Activated CD8-positive, alpha-beta T cell treated with anti-CD3 and anti-CD28 coated beads for 36 hours (primary cell): ENCODE data around the gene DMRTB1. TPM values are rescaled to one million over a fixed set of nuclear protein-coding genes. Genes with fewer than 3 reads are reported as not detected.

Source experiments
- ATAC-seq: fragments of 200-7000 bp; cut with Tn5 transposase; one replicate; pipeline ENCODE4 v1.10.0; 2021; ENCODE audit warnings: mild to moderate bottlenecking, moderate library complexity
- CTCF ChIA-PET: fragments of 350-600 bp; sonication (Branson Sonifier 250); formaldehyde crosslinking; loops from one replicate; lab custom pipeline; 2021; ENCODE audit warnings: antibody characterized with exemption; lab: Charles Lee
- POLR2A ChIA-PET: fragments of 350-600 bp; sonication (Branson Sonifier 250); formaldehyde crosslinking; loops from one replicate; lab custom pipeline; 2021; ENCODE audit warnings: antibody characterized with exemption; lab: Charles Lee
- DNase-seq: peaks from one replicate; pipeline ENCODE4 v3.0.0-alpha.2; 2020
- H3K27ac Mint-ChIP-seq: one replicate; pipeline ENCODE4 v1.8.0; 2021; ENCODE audit warnings: mild to moderate bottlenecking, mixed read lengths
- H3K27me3 Mint-ChIP-seq: one replicate; pipeline ENCODE4 v1.8.0; 2021; ENCODE audit warnings: mixed read lengths
- H3K36me3 Mint-ChIP-seq: one replicate; pipeline ENCODE4 v1.8.0; 2021; ENCODE audit warnings: low read depth, mixed read lengths
- H3K4me1 Mint-ChIP-seq: one replicate; pipeline ENCODE4 v1.8.0; 2021; ENCODE audit warnings: low read depth, mixed read lengths
- H3K4me3 Mint-ChIP-seq: one replicate; pipeline ENCODE4 v1.8.0; 2021; ENCODE audit warnings: mild to moderate bottlenecking, moderate library complexity, mixed read lengths
- H3K9me3 Mint-ChIP-seq: one replicate; pipeline ENCODE4 v1.8.0; 2021; ENCODE audit warnings: mixed read lengths
- CTCF ChIP-seq: fragments of 200-600 bp; IDR thresholded peaks from one replicate; pipeline ENCODE4 v1.8.0; 2022; ENCODE audit warnings: antibody characterized with exemption, mild to moderate bottlenecking
- intact Hi-C: fragments of 100-400 bp; cut with micrococcal nuclease; formaldehyde crosslinking; loops from one replicate; pipeline ENCODE4 v1.10.0; 2022
- total RNA-seq, 2 experiments: library from RNA; stranded (reverse); gene quantifications; one replicate each; pipeline ENCODE4 v1.2.3, GENCODE V29; 2021

The DMRTB1 gene
- total RNA-seq: not detected

- Mint-ChIP-seq H3K27me3 (no peaks in the 10 kb centered on the region), H3K27ac (no peak within 1 kb of the TSS), H3K9me3 (no peaks in the 10 kb centered on the region), H3K4me1 (no peaks in the 10 kb centered on the region), H3K36me3 (no peaks in the 10 kb centered on the region), H3K4me3 (no peak within 1 kb of the TSS)
- ATAC-seq (no peak), DNase-seq (no peak)
- ChIA-PET CTCF (interaction anchor here (1.0 to 1.2 kb wide), 3 partner anchors 10 to 66 kb away, joined by 3 to 4 read pairs (median 3); no protein-coding TSS in a partner anchor), POLR2A (no interaction called here)
- no peak for TF ChIP-seq CTCF
- intact Hi-C loops: no loop called here
These were observed at the start of gene DMRTB1 for GRCh38 chr1:53459321-53460175. Gene DMRTB1 (plus strand): TSS chr1:53459399. CDS start chr1:53459454, 55 bp downstream.

- Mint-ChIP-seq H3K27me3 (no peaks in the 10 kb centered on the region), H3K36me3 (no peaks in the 10 kb centered on the region), H3K4me1 (peaks cover 55% of the 10 kb centered on the region), H3K4me3 (no peak overlapping the region), H3K27ac (peak overlapping the region; percentile 73), H3K9me3 (no peaks in the 10 kb centered on the region)
- no peak for DNase-seq
- ChIA-PET POLR2A (interaction anchor here (0.9 to 1.2 kb wide), 2 partner anchors 83 to 84 kb away, joined by 3 read pairs; no protein-coding TSS in a partner anchor), CTCF (interaction anchor here (0.9 to 9.5 kb wide), 2 partner anchors 16 to 34 kb away, joined by 4 to 60 read pairs; no protein-coding TSS in a partner anchor)
- TF ChIP-seq CTCF: no peak
- intact Hi-C loops: no loop called here
- no peak for ATAC-seq
These were observed 49.5 kb upstream of the DMRTB1 start for GRCh38 chr1:53409695-53410094.

GRCh38 chr1:53410100-53410541 is 49.1 kb upstream of the DMRTB1 start:
- no peak for TF ChIP-seq CTCF
- H3K27me3 Mint-ChIP-seq: no peaks in the 10 kb centered on the region
- H3K4me1 Mint-ChIP-seq: peaks cover 56% of the 10 kb centered on the region
- peak overlapping the region; percentile 77 for H3K27ac Mint-ChIP-seq
- ATAC-seq: peak; percentile 32
- intact Hi-C loops: no loop called here
- DNase-seq: peak; percentile 82
- no peaks in the 10 kb centered on the region for H3K9me3 Mint-ChIP-seq
- H3K36me3 Mint-ChIP-seq: no peaks in the 10 kb centered on the region
- CTCF ChIA-PET: interaction anchor here (9.5 kb wide), 1 partner anchor 16 kb away, joined by 60 read pairs; no protein-coding TSS in a partner anchor
- POLR2A ChIA-PET: interaction anchor here (1.2 kb wide), 1 partner anchor 84 kb away, joined by 3 read pairs; no protein-coding TSS in a partner anchor
- H3K4me3 Mint-ChIP-seq: no peak overlapping the region

- ChIA-PET POLR2A (interaction anchor here (1.2 kb wide), 1 partner anchor 84 kb away, joined by 3 read pairs; no protein-coding TSS in a partner anchor), CTCF (interaction anchor here (9.5 kb wide), 1 partner anchor 17 kb away, joined by 60 read pairs; no protein-coding TSS in a partner anchor)
- intact Hi-C loops: no loop called here
- no peak for DNase-seq
- Mint-ChIP-seq H3K4me1 (peaks cover 56% of the 10 kb centered on the region), H3K27ac (peak overlapping the region; percentile 77), H3K27me3 (no peaks in the 10 kb centered on the region), H3K9me3 (no peaks in the 10 kb centered on the region), H3K36me3 (no peaks in the 10 kb centered on the region), H3K4me3 (no peak overlapping the region)
- TF ChIP-seq CTCF: no peak
- ATAC-seq: no peak
These were observed 48.5 kb upstream of the DMRTB1 start for GRCh38 chr1:53410701-53411100.
